Neuronal stem cell (in vitro differentiated cells): ENCODE results near the gene UNC5C.

Source experiments
- DNase-seq: peaks from one replicate; pipeline ENCODE4 v3.0.0-alpha.2; 2013; ENCODE audit warnings: low spot score
- H2AFZ ChIP-seq: one replicate; pipeline ENCODE4 v1.6.1; 2013; ENCODE audit warnings: mild to moderate bottlenecking, low read length, inconsistent platforms
- H2AK5ac ChIP-seq: 2 replicates; pipeline ENCODE4 v1.6.1; 2013; ENCODE audit warnings: low read depth, mild to moderate bottlenecking, inconsistent platforms, low read length, moderate library complexity, mixed read lengths
- H2BK120ac ChIP-seq: 2 replicates; pipeline ENCODE4 v1.6.1; 2013; ENCODE audit warnings: low read depth, mild to moderate bottlenecking, inconsistent platforms, low read length, moderate library complexity, mixed read lengths
- H2BK12ac ChIP-seq: one replicate; pipeline ENCODE4 v1.6.1; 2013; ENCODE audit warnings: low read length, inconsistent platforms
- H2BK15ac ChIP-seq: 2 replicates; pipeline ENCODE4 v1.6.1; 2013; ENCODE audit warnings: mild to moderate bottlenecking, low read length, inconsistent platforms, mixed read lengths
- H2BK5ac ChIP-seq: one replicate; pipeline ENCODE4 v1.6.1; 2013; ENCODE audit warnings: inconsistent platforms, mild to moderate bottlenecking, low read length, moderate library complexity
- H3K14ac ChIP-seq: one replicate; pipeline ENCODE4 v1.6.1; 2013; ENCODE audit warnings: low read length, inconsistent platforms
- H3K18ac ChIP-seq: 2 replicates; pipeline ENCODE4 v1.6.1; 2013; ENCODE audit warnings: low read length, inconsistent platforms
- H3K23ac ChIP-seq: 2 replicates; pipeline ENCODE4 v1.6.1; 2013; ENCODE audit warnings: low read depth, mild to moderate bottlenecking, mixed read lengths, low read length, inconsistent platforms; ENCODE audit not compliant: poor library complexity
- H3K27ac ChIP-seq: replicated peaks from 3 replicates; pipeline ENCODE4 v1.5.1; 2013; ENCODE audit warnings: low read length, inconsistent platforms
- H3K27me3 ChIP-seq, 3 experiments: 2 replicates each; pipeline ENCODE4 v1.6.1; 2013; ENCODE audit warnings: low read length in 3 of 3, mild to moderate bottlenecking in 2 of 3, inconsistent platforms in 1 of 3, low read depth in 1 of 3, mixed read lengths in 1 of 3, moderate library complexity in 1 of 3; ENCODE audit not compliant: control insufficient read depth in 3 of 3, insufficient read depth in 3 of 3
- H3K36me3 ChIP-seq, 2 donors: replicated peaks in 1 of 2; 2 replicates each; pipeline ENCODE4 v1.6.1; 2013; ENCODE audit warnings: low read length in 2 of 2; ENCODE audit not compliant: control insufficient read depth in 2 of 2, insufficient read depth in 2 of 2
- H3K4ac ChIP-seq: 2 replicates; pipeline ENCODE4 v1.6.1; 2013; ENCODE audit warnings: inconsistent platforms, mild to moderate bottlenecking, low read length, moderate library complexity
- H3K4me1 ChIP-seq, 2 donors: 1 replicate in 1 of 2; 2 replicates in 1 of 2; pipeline ENCODE4 v1.6.1; 2013; ENCODE audit warnings: low read length in 2 of 2, low read depth in 1 of 2; ENCODE audit not compliant: control insufficient read depth in 2 of 2, insufficient read depth in 1 of 2
- H3K4me2 ChIP-seq: one replicate; pipeline ENCODE4 v1.6.1; 2013; ENCODE audit warnings: mild to moderate bottlenecking, low read length, inconsistent platforms; ENCODE audit not compliant: insufficient read depth, poor library complexity, severe bottlenecking
- H3K4me3 ChIP-seq, 2 donors: 2 replicates each; pipeline ENCODE4 v1.5.1; 2013; ENCODE audit warnings: low read length in 2 of 2, mild to moderate bottlenecking in 2 of 2, inconsistent platforms in 1 of 2, moderate library complexity in 1 of 2
- H3K79me1 ChIP-seq: one replicate; pipeline ENCODE4 v1.6.1; 2013; ENCODE audit warnings: low read depth, mild to moderate bottlenecking, inconsistent platforms, low read length, moderate library complexity
- H3K9ac ChIP-seq: one replicate; pipeline ENCODE4 v1.6.1; 2013; ENCODE audit warnings: mild to moderate bottlenecking, low read depth, low read length, inconsistent platforms; ENCODE audit not compliant: poor library complexity
- H3K9me3 ChIP-seq, 2 donors: replicated peaks in 1 of 2; 2 replicates each; pipeline versions ENCODE3 to v1.6.1; 2013; ENCODE audit warnings: low read length in 2 of 2, mild to moderate bottlenecking in 2 of 2, inconsistent platforms in 1 of 2, low read depth in 1 of 2, mixed read lengths in 1 of 2, moderate library complexity in 1 of 2; ENCODE audit not compliant: control insufficient read depth in 2 of 2, insufficient read depth in 1 of 2
- H4K8ac ChIP-seq: one replicate; pipeline ENCODE4 v1.6.1; 2013; ENCODE audit warnings: low read depth, mild to moderate bottlenecking, inconsistent platforms, low read length, moderate library complexity
- H4K91ac ChIP-seq: one replicate; pipeline ENCODE4 v1.6.1; 2013; ENCODE audit warnings: low read length, low read depth, mild to moderate bottlenecking, inconsistent platforms; ENCODE audit not compliant: poor library complexity
- WGBS, 2 donors: extraction: QIAGEN DNeasy Blood & Tissue Kit; methylation state at CpG; one replicate each; pipeline ENCODE4 v1.1.7; 2013; ENCODE audit warnings: missing lambda C conversion rate in 2 of 2, mixed read lengths in 1 of 2; ENCODE audit not compliant: insufficient read length in 2 of 2, insufficient replicate concordance in 1 of 2; ENCODE audit errors: extremely low coverage in 2 of 2; 5-methylcytosine and 5-hydroxymethylcytosine counted together

UNC5C gene

DNA sequence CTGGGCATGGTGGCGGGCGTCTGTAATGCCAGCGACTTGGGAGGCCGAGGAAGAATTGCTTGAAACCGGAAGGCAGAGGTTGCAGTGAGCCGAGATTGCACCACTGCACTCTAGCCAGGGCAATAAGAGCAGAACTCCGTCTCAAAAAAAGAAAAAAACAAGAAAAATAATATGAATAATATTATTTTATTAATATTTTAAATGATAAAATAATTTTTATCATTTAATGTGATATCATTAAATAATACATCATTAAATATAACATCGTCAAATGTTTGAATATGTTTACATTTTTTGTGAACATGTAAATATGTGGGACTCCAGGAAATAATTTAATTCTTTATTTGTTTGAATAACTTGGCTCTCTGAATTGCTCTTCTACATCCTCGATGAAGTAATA, 15.5 kb downstream of the UNC5C start:
- Histone ChIP-seq H3K18ac (no peak overlapping the region), H2BK120ac (no peak overlapping the region), H3K4me2 (no peak overlapping the region), H3K9ac (no peak overlapping the region), H2BK5ac (no peak overlapping the region), H2BK15ac (no peak overlapping the region), H3K36me3 (no peaks in the 10 kb centered on the region), H2AK5ac (no peak overlapping the region), H3K79me1 (no peaks in the 10 kb centered on the region), H3K27ac (no peak overlapping the region), H2BK12ac (no peak overlapping the region), H3K4me1 (no peaks in the 10 kb centered on the region), H3K27me3 (no peaks in the 10 kb centered on the region), H3K4me3 (no peak overlapping the region), H4K8ac (no peak overlapping the region), H3K23ac (no peak overlapping the region), H3K4ac (no peak overlapping the region), H4K91ac (no peak overlapping the region), H3K9me3 (no peaks in the 10 kb centered on the region), H3K14ac (no peak overlapping the region), H2AFZ (no peak overlapping the region)
- WGBS, 2 donors, result no CpG with 5 or more reads among the region's 9 CpGs
- no peak for DNase-seq

DNA sequence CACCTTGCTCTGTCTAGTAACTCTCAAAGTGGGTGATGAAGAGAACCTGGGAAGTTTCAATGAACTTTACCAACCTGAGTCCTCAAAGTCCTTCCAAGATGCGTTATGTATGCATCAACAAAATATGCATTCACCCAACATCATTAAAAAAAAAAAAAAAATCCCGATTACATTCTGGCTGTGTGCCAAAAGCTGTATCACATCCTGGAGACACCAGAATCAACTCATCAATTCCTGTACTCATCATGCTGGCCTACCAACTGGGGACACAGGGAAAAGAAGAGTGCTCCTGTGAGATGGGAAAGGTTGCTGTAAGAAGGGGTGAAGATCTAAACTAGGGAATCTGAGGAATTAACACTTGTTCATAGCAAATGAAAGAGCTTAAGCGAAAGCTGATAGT, 16.5 kb downstream of the UNC5C start:
- H3K9ac ChIP-seq, result no peak overlapping the region
- no CpG with 5 or more reads among the region's 3 CpGs for WGBS, 2 donors
- no peak for DNase-seq

GRCh38 chr4:95531141-95531540, 17.6 kb downstream of the UNC5C start:
- no peak overlapping the region for H3K18ac ChIP-seq

More for the DNA sequence above, 16.5 kb downstream of the UNC5C start:
- H3K4ac ChIP-seq, result no peak overlapping the region
- no peaks in the 10 kb centered on the region for H3K4me1 ChIP-seq
- H3K4me2 ChIP-seq, result no peak overlapping the region
- no peak overlapping the region for H3K14ac ChIP-seq
- no peak overlapping the region for H2AK5ac ChIP-seq
- H3K27me3 ChIP-seq, result no peaks in the 10 kb centered on the region
- H2BK5ac ChIP-seq, result no peak overlapping the region
- no peak overlapping the region for H3K27ac ChIP-seq
- no peak overlapping the region for H2BK15ac ChIP-seq
- H3K36me3 ChIP-seq, result no peaks in the 10 kb centered on the region
- no peak overlapping the region for H2AFZ ChIP-seq
- H3K23ac ChIP-seq, result no peak overlapping the region
- no peak overlapping the region for H4K91ac ChIP-seq
- no peaks in the 10 kb centered on the region for H3K79me1 ChIP-seq
- H3K4me3 ChIP-seq, result no peak overlapping the region
- H3K9me3 ChIP-seq, result no peaks in the 10 kb centered on the region
- no peak overlapping the region for H4K8ac ChIP-seq
- no peak overlapping the region for H2BK120ac ChIP-seq
- no peak overlapping the region for H2BK12ac ChIP-seq
- no peak overlapping the region for H3K18ac ChIP-seq

GRCh38 chr4:95529946-95530345, 18.8 kb downstream of the UNC5C start:
- H3K27ac ChIP-seq, result no peak overlapping the region
- no peak overlapping the region for H2BK15ac ChIP-seq
- H2BK120ac ChIP-seq, result no peak overlapping the region
- H3K4me1 ChIP-seq, result peaks cover 0 to under 1% of the 10 kb centered on the region in 2 donors
- H3K4me2 ChIP-seq, result no peak overlapping the region
- H3K18ac ChIP-seq, result no peak overlapping the region
- H3K27me3 ChIP-seq, result no peaks in the 10 kb centered on the region
- no peaks in the 10 kb centered on the region for H3K36me3 ChIP-seq
- H4K8ac ChIP-seq, result no peak overlapping the region
- H2AK5ac ChIP-seq, result no peak overlapping the region
- no peak overlapping the region for H2BK5ac ChIP-seq
- no peak overlapping the region for H3K4me3 ChIP-seq
- no peak overlapping the region for H2AFZ ChIP-seq
- no peak overlapping the region for H3K4ac ChIP-seq
- DNase-seq, result no peak
- H3K9ac ChIP-seq, result no peak overlapping the region
- no peak overlapping the region for H4K91ac ChIP-seq
- no peak overlapping the region for H2BK12ac ChIP-seq
- H3K79me1 ChIP-seq, result no peaks in the 10 kb centered on the region
- no peak overlapping the region for H3K14ac ChIP-seq
- no peak overlapping the region for H3K23ac ChIP-seq
- no peaks in the 10 kb centered on the region for H3K9me3 ChIP-seq

More at GRCh38 chr4:95531141-95531540, 17.6 kb downstream of the UNC5C start:
- Histone ChIP-seq H3K14ac (no peak overlapping the region), H3K4ac (no peak overlapping the region), H2AK5ac (no peak overlapping the region), H3K27ac (no peak overlapping the region), H3K4me2 (no peak overlapping the region), H3K27me3 (no peaks in the 10 kb centered on the region), H3K4me3 (no peak overlapping the region), H2AFZ (no peak overlapping the region), H4K91ac (no peak overlapping the region), H4K8ac (no peak overlapping the region), H3K9me3 (no peaks in the 10 kb centered on the region), H2BK15ac (no peak overlapping the region), H3K4me1 (no peaks in the 10 kb centered on the region), H3K36me3 (no peaks in the 10 kb centered on the region), H2BK12ac (no peak overlapping the region), H2BK120ac (no peak overlapping the region), H3K23ac (no peak overlapping the region), H3K9ac (no peak overlapping the region), H2BK5ac (no peak overlapping the region), H3K79me1 (no peaks in the 10 kb centered on the region)
- no peak for DNase-seq
- no CpG with 5 or more reads among the region's 1 CpG for WGBS, 2 donors
